K562 (cell line): ENCODE measurements around the gene E2F3. TPM values are rescaled to one million over a fixed set of nuclear protein-coding genes. Genes with fewer than 3 reads are reported as not detected.

Source experiments
- ARID4B ChIP-seq: sonication (generic); formaldehyde crosslinking; IDR thresholded peaks from 2 replicates; pipeline ENCODE4 v1.8.0; 2022; ENCODE audit warnings: mild to moderate bottlenecking, missing genetic modification reagents
- BRF2 ChIP-seq: IDR thresholded peaks from 3 replicates; pipeline ENCODE4 v1.6.1; 2011; ENCODE audit warnings: borderline replicate concordance, mild to moderate bottlenecking; ENCODE audit not compliant: insufficient read length, insufficient read depth
- CSDE1 ChIP-seq, 2 experiments: fragments of 450-650 bp; IDR thresholded peaks; 2 replicates each; pipeline ENCODE4 v1.6.1; 2016; ENCODE audit warnings: mild to moderate bottlenecking in 1 of 2
- NR1H2 ChIP-seq: sonication (generic); formaldehyde crosslinking; IDR thresholded peaks from 2 replicates; pipeline ENCODE4 v1.4.0; 2020; ENCODE audit warnings: mild to moderate bottlenecking, missing genetic modification reagents
- RBFOX2 ChIP-seq: fragments of 200-400 bp; formaldehyde crosslinking; IDR thresholded peaks from 2 replicates; pipeline ENCODE4 v1.6.1; 2017; ENCODE audit warnings: low read depth, mild to moderate bottlenecking, low read length, moderate library complexity
- RBM14 ChIP-seq: fragments of 200-400 bp; formaldehyde crosslinking; IDR thresholded peaks from 2 replicates; pipeline ENCODE4 v1.6.1; 2018; ENCODE audit warnings: low read depth, mild to moderate bottlenecking, low read length, moderate library complexity, borderline replicate concordance; ENCODE audit not compliant: insufficient read depth
- TRIM24 ChIP-seq, 2 experiments: fragments of 450-650 bp; IDR thresholded peaks; 2 replicates each; pipeline ENCODE4 v1.6.1; 2016
- ZBTB11 ChIP-seq, 3 experiments: fragments of 200-800 bp in 1 of 3; fragments of 250-450 bp in 1 of 3; fragments of 450-650 bp in 1 of 3; sonication (Bioruptor Pico) in 1 of 3; sonication (Bioruptor generic) in 1 of 3; formaldehyde crosslinking in 1 of 3; IDR thresholded peaks; 2 replicates each; pipeline versions ENCODE4 v1.6.1 to v1.8.0; 2016 to 2022; ENCODE audit warnings: mild to moderate bottlenecking in 2 of 3, missing genetic modification characterization in 2 of 3, missing compliant biosample characterization in 1 of 3, moderate library complexity in 1 of 3
- ZBTB2 ChIP-seq: fragments of 450-650 bp; IDR thresholded peaks from 2 replicates; pipeline ENCODE4 v1.6.1; 2016; ENCODE audit warnings: antibody characterized with exemption
- ZBTB26 ChIP-seq: fragments of 450-650 bp; formaldehyde crosslinking; IDR thresholded peaks from 2 replicates; pipeline ENCODE4 v1.4.0; 2022; ENCODE audit warnings: missing genetic modification characterization
- ZBTB9 ChIP-seq: fragments of 450-650 bp; formaldehyde crosslinking; IDR thresholded peaks from 2 replicates; pipeline ENCODE4 v1.4.0; 2020; ENCODE audit warnings: mild to moderate bottlenecking, moderate library complexity
- ZKSCAN1 ChIP-seq: fragments of 150-350 bp; IDR thresholded peaks from 2 replicates; pipeline ENCODE4 v1.6.1; 2016; ENCODE audit warnings: low read depth, low read length
- polyA plus RNA-seq, 8 experiments: library from polyadenylated mRNA; depleted of rRNA in 4 of 8; stranded (reverse) in 5 of 8; unstranded in 3 of 8; fragments of >200 nt; fragmentation: Nextera tagmentation in 2 of 8; fragmentation: Illumina TruSeq in 1 of 8; extraction: Ambion mirVana in 2 of 8; extraction: Trizol in 1 of 8; gene quantifications; 2 replicates each; pipeline versions ENCODE4 v1.2.1 to v1.2.3, GENCODE V29; 2011 to 2014; ENCODE audit warnings: inconsistent platforms in 1 of 8, missing spikeins in 1 of 8
- total RNA-seq, 7 experiments: library from RNA; depleted of rRNA in 6 of 7; stranded (reverse); fragments of >200 nt in 6 of 7; fragmentation: Illumina TruSeq in 2 of 7; extraction: Trizol in 2 of 7; gene quantifications; 2 replicates each; pipeline versions ENCODE4 v1.2.1 to v1.2.3, GENCODE V29; 2011 to 2021; ENCODE audit warnings: low replicate concordance in 1 of 7

E2F3 gene
- total and polyA plus RNA-seq, 9 of the 15 experiments (the other 6 are each of a cell fraction or from before 2014, with no cell fraction given) = 11.1 to 44.7 (median 27.2) TPM

- TF ChIP-seq ZBTB2 (no peak), ARID4B (CRISPR knock-in tag) (peak; percentile 72; the same call in 1 of the 2 replicates), ZBTB26 (CRISPR knock-in tag) (no peak), ZBTB11 (CRISPR knock-in tag; IDR thresholded peaks at IDR 0.05) (peak in 1 of 3 experiments; percentile 54; a peak in 1 of 6 replicates), NR1H2 (CRISPR knock-in tag) (no peak), ZBTB9 (CRISPR knock-in tag) (peak; percentile 27; the same call in 1 of the 2 replicates), RBM14 (peak; percentile 99), CSDE1 (IDR thresholded peaks at IDR 0.05) (no peak), RBFOX2 (peak; percentile 91), TRIM24 (IDR thresholded peaks at IDR 0.05) (0 out of 4 replicates have a peak, but pooled peaks of 1 of the 2 experiments have one; percentile 38), BRF2 (no peak), ZKSCAN1 (no peak)
These were observed 827 bp downstream of the E2F3 start (continued) for GRCh38 chr6:20402342-20403069.
